Nephron (organoid): ENCODE measurements around the gene ICE1.

Experiments used
- H3K27ac Mint-ChIP-seq, 3 experiments: 2 replicates each; pipeline ENCODE4 v1.8.0; 2020; ENCODE audit warnings: mixed read lengths in 3 of 3, mild to moderate bottlenecking in 2 of 3, moderate library complexity in 1 of 3
- H3K27me3 Mint-ChIP-seq: 2 replicates; pipeline ENCODE4 v1.8.0; 2021; ENCODE audit warnings: low read depth, mild to moderate bottlenecking, moderate library complexity, mixed read lengths
- H3K36me3 Mint-ChIP-seq: 2 replicates; pipeline ENCODE4 v1.8.0; 2020; ENCODE audit warnings: low read depth, mixed read lengths
- H3K4me1 Mint-ChIP-seq: 2 replicates; pipeline ENCODE4 v1.8.0; 2020; ENCODE audit warnings: mixed read lengths
- H3K4me3 Mint-ChIP-seq, 3 experiments: 2 replicates each; pipeline ENCODE4 v1.8.0; 2020; ENCODE audit warnings: mild to moderate bottlenecking in 3 of 3, mixed read lengths in 3 of 3, moderate library complexity in 2 of 3
- H3K9me3 Mint-ChIP-seq: 2 replicates; pipeline ENCODE4 v1.8.0; 2020; ENCODE audit warnings: mixed read lengths
- CTCF ChIP-seq, 3 experiments: fragments of 200-600 bp; sonication (generic); IDR thresholded peaks; one replicate each; pipeline ENCODE4 v1.5.0; 2021; ENCODE audit warnings: antibody characterized with exemption in 3 of 3; ENCODE audit not compliant: unreplicated experiment in 3 of 3

The ICE1 gene

GRCh38 chr5:5464036-5464715 is 41.7 kb downstream of the ICE1 start:
- Mint-ChIP-seq H3K36me3 (peaks cover 78% of the 10 kb centered on the region), H3K27ac (no peak overlapping the region), H3K4me1 (no peaks in the 10 kb centered on the region), H3K4me3 (no peak overlapping the region), H3K9me3 (no peaks in the 10 kb centered on the region), H3K27me3 (no peaks in the 10 kb centered on the region)
- no peak for TF ChIP-seq CTCF (IDR thresholded peaks at IDR 0.05; ENCODE audit: unreplicated experiment in 3 of 3)

GRCh38 chr5:5466227-5466626 is 43.8 kb downstream of the ICE1 start:
- H3K9me3 Mint-ChIP-seq = no peaks in the 10 kb centered on the region

GRCh38 chr5:5467737-5468136 is 45.3 kb downstream of the ICE1 start:
- Mint-ChIP-seq H3K4me3 (no peak overlapping the region), H3K9me3 (no peaks in the 10 kb centered on the region), H3K27ac (no peak overlapping the region), H3K36me3 (peaks cover 42% of the 10 kb centered on the region), H3K4me1 (no peaks in the 10 kb centered on the region), H3K27me3 (no peaks in the 10 kb centered on the region)
- no peak for TF ChIP-seq CTCF (IDR thresholded peaks at IDR 0.05; ENCODE audit: unreplicated experiment in 3 of 3)

More at GRCh38 chr5:5466227-5466626, 43.8 kb downstream of the ICE1 start:
- Mint-ChIP-seq H3K27ac (no peak overlapping the region), H3K4me3 (no peak overlapping the region), H3K36me3 (peaks cover 57% of the 10 kb centered on the region), H3K27me3 (no peaks in the 10 kb centered on the region), H3K4me1 (no peaks in the 10 kb centered on the region)
- TF ChIP-seq CTCF (IDR thresholded peaks at IDR 0.05; ENCODE audit: unreplicated experiment in 3 of 3) = peak in 2 of 3 experiments; percentile 6 to 12

- TF ChIP-seq CTCF (IDR thresholded peaks at IDR 0.05; ENCODE audit: unreplicated experiment in 3 of 3) = no peak
- no peak overlapping the region for H3K4me3 Mint-ChIP-seq
- H3K4me1 Mint-ChIP-seq = no peaks in the 10 kb centered on the region
- no peaks in the 10 kb centered on the region for H3K9me3 Mint-ChIP-seq
- H3K27me3 Mint-ChIP-seq = no peaks in the 10 kb centered on the region
- H3K27ac Mint-ChIP-seq = no peak overlapping the region
- H3K36me3 Mint-ChIP-seq = peaks cover 46% of the 10 kb centered on the region
Observed at GRCh38 chr5:5470933-5471332, 48.5 kb downstream of the ICE1 start.

GRCh38 chr5:5473226-5473625 is 50.7 kb downstream of the ICE1 start:
- no peak for TF ChIP-seq CTCF (IDR thresholded peaks at IDR 0.05; ENCODE audit: unreplicated experiment in 3 of 3)
- Mint-ChIP-seq H3K27me3 (no peaks in the 10 kb centered on the region), H3K4me3 (no peak overlapping the region), H3K9me3 (no peaks in the 10 kb centered on the region), H3K27ac (no peak overlapping the region), H3K36me3 (peaks cover 45% of the 10 kb centered on the region), H3K4me1 (no peaks in the 10 kb centered on the region)

GRCh38 chr5:5474961-5475360 is 52.5 kb downstream of the ICE1 start:
- H3K27me3 Mint-ChIP-seq = no peaks in the 10 kb centered on the region
- H3K36me3 Mint-ChIP-seq = peaks cover 61% of the 10 kb centered on the region
- H3K27ac Mint-ChIP-seq = no peak overlapping the region
- no peaks in the 10 kb centered on the region for H3K9me3 Mint-ChIP-seq
- no peaks in the 10 kb centered on the region for H3K4me1 Mint-ChIP-seq
- H3K4me3 Mint-ChIP-seq = no peak overlapping the region
- TF ChIP-seq CTCF (IDR thresholded peaks at IDR 0.05; ENCODE audit: unreplicated experiment in 3 of 3) = no peak
